ENCODE results near the gene CEP250. TPM values are rescaled to one million over a fixed set of nuclear protein-coding genes. Genes with fewer than 3 reads are reported as not detected.
A peak's percentile ranks its signal among the peaks of the same experiment; 100 is the strongest.

CEP250 gene
- total and polyA plus RNA-seq, 9 donors: 11.7 to 44.2 (median 25.8) TPM

- TF ChIP-seq CTCF (IDR thresholded peaks at IDR 0.05) (no peak), POLR2A (IDR thresholded peaks at IDR 0.05) (no peak), EP300 (IDR thresholded peaks at IDR 0.05) (no peak)
Measured at GRCh38 chr20:35561671-35562070, 106.3 kb downstream of the CEP250 start.

DNA sequence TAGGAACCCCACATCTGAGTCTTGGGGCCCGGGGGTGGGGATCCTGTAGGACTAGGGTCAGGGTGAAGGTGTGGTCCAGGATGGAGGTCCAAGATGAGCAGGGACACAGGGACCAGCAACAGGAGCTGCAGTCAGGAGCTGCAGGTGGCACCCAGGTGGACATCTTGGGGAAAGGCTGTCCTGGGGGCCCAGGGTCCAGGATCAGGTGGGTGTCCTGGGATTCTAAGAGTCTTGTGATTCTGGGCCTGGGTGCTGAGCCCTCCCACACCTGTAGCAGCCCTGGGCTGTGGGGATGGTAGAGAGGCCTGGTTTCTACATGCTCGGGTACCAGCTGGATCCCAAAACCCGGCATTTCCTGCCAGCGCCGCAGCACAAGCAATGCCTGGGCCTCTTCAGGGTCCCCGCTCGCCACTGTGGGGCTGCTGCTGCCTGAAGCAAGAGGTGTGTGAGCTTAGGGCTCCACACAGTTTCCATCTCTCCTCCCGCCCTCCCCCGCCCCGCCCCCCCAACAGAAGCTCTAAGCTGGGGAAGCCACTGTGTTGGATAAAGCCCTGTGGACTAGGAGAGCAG lies 107.2 kb downstream of the CEP250 start:
- no peak overlapping the region for H3K27ac ChIP-seq
- no peaks in the 10 kb centered on the region for H3K27me3 ChIP-seq
- TF ChIP-seq CTCF (IDR thresholded peaks at IDR 0.05) (no peak), POLR2A (IDR thresholded peaks at IDR 0.05) (no peak), EP300 (IDR thresholded peaks at IDR 0.05) (no peak)
- H3K9me3 ChIP-seq: no peaks in the 10 kb centered on the region
- DNase-seq: peak in 1 of 5 donors; percentile 17
- WGBS, 3 donors: 79 to 80% (median 79%) methylated on average over 10 of the region's 10 CpGs
- intact Hi-C loops (cut with DNase I): no loop called here
- no peak overlapping the region for H3K4me3 ChIP-seq
- H3K36me3 ChIP-seq: no peaks in the 10 kb centered on the region
- H3K4me1 ChIP-seq (ENCODE audit: insufficient read depth): no peaks in the 10 kb centered on the region

More at GRCh38 chr20:35561671-35562070, 106.3 kb downstream of the CEP250 start:
- H3K36me3 ChIP-seq: no peaks in the 10 kb centered on the region
- DNase-seq: peak in 1 of 5 donors; percentile 5
- intact Hi-C loops (cut with DNase I): no loop called here
- H3K27ac ChIP-seq: no peak overlapping the region
- 44 to 63% (median 55%) methylated on average over 5 of the region's 5 CpGs for WGBS, 3 donors
- no peaks in the 10 kb centered on the region for H3K9me3 ChIP-seq
- no peak overlapping the region for H3K4me3 ChIP-seq
- no peaks in the 10 kb centered on the region for H3K4me1 ChIP-seq (ENCODE audit: insufficient read depth)
- H3K27me3 ChIP-seq: no peaks in the 10 kb centered on the region

GRCh38 chr20:35563834-35564233 lies 108.4 kb downstream of the CEP250 start:
- Histone ChIP-seq H3K27me3 (no peaks in the 10 kb centered on the region), H3K4me1 (ENCODE audit: insufficient read depth) (no peaks in the 10 kb centered on the region), H3K27ac (no peak overlapping the region), H3K4me3 (no peak overlapping the region), H3K36me3 (no peaks in the 10 kb centered on the region), H3K9me3 (no peaks in the 10 kb centered on the region)
- peak in 1 of 5 donors; percentile 21 for DNase-seq
- 86 to 91% (median 88%) methylated on average over 10 of the region's 10 CpGs for WGBS, 3 donors
- intact Hi-C loops (cut with DNase I): no loop called here
- TF ChIP-seq EP300 (IDR thresholded peaks at IDR 0.05) (no peak), CTCF (IDR thresholded peaks at IDR 0.05) (no peak), POLR2A (IDR thresholded peaks at IDR 0.05) (no peak)

DNA sequence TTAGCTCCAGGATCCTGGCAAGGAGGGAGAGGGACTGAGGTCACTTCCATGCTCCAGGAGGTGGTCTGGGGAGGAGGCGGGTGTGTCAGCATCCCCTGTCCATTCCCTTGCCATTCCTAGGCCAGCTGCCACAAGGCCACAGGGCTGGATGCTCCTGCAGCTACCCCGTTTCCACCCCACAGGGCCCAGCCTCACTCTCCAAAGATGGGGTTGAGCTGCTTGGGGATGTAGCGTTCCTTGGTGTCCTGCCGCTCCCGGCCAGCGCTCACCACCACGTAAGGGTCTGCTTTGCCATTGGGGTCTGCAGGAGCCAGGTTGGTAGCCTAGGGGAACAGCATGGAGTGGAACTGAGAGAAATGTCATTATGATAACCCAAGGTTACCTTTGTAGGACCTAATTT lies 109.5 kb downstream of the CEP250 start:
- H3K27me3 ChIP-seq: no peaks in the 10 kb centered on the region
- no peaks in the 10 kb centered on the region for H3K36me3 ChIP-seq
- no peaks in the 10 kb centered on the region for H3K9me3 ChIP-seq
- no peak overlapping the region for H3K4me3 ChIP-seq
- intact Hi-C loops (cut with DNase I): no loop called here
- no peak overlapping the region for H3K27ac ChIP-seq
- 93 to 96% (median 93%) methylated on average over 7 of the region's 7 CpGs for WGBS, 3 donors
- TF ChIP-seq POLR2A (IDR thresholded peaks at IDR 0.05): no peak
- TF ChIP-seq CTCF (IDR thresholded peaks at IDR 0.05): no peak
- TF ChIP-seq EP300 (IDR thresholded peaks at IDR 0.05): no peak
- no peaks in the 10 kb centered on the region for H3K4me1 ChIP-seq (ENCODE audit: insufficient read depth)
- peak in 1 of 5 donors; percentile 18 for DNase-seq
